NCI-H69 (cell line): ENCODE measurements around the gene SLC35C1.
"Not testable (repeated sequence)": the region's sequence is repeated elsewhere in the genome, so short reads cannot be mapped to it uniquely, and the experiment has no call there.

Experiments
- DNase-seq: peaks from one replicate; lab custom pipeline; 2025; lab: John Stamatoyannopoulos, UW

SLC35C1 gene

GRCh38 chr11:45811109-45811435 lies 6.1 kb downstream of the SLC35C1 start:
- DNase-seq = no peak

DNA sequence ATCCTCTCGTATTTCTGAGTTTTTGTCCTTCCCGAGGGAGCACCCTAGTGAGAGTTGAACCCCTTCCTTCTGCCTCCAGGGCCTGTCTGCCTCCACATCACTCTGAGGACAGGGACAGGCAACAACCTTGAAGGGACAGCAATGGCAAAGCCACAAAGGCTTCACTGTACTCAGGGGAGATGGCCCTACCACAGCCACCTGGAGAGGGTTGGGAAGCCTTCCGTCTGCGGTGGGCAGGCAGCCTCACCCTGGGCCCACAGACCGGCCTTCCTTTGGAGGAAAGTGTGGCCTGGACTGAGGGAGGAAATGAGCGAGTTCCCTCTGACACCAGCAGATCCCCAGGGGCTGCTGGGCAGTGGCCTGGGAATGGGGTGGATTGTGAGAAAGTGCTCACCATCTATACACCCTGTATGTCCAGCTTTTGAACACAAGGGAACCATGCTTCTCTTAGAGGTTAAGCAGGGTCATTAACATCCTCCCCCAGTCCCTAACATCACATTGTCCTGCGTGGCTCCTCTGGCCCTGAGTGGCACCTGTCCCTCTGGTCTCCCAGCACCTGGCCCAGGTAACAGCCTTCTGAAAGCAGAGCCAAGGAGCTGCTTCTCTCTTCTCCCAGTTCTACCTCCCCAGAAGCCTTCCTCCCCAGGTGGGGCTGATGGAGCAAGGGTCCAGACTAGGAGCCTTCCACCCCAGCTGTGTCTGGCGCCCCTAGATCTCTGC lies 6.8 kb downstream of the SLC35C1 start:
- DNase-seq = no peak

GRCh38 chr11:45812581-45813548 lies 7.9 kb downstream of the SLC35C1 start:
- DNase-seq = no peak

DNA sequence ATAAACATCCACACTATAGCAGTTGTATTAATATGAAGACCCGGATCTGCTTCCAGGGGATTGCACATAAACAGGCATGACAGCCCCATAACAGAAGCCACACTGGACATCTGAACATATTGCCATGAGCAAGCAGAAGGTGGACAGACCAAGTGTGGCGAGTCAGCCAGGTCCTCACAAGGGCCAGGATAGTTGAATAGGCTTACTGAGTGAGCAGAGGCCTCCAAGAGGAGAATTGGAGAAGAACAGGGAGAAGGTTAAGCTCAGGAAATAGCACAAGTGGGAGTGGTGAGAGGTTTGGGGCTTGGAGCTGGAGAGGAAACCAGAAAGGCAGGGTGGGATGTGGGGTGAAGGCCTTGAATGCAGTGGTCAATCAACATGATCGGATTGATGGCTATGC lies 10.8 kb downstream of the SLC35C1 start:
- peak; percentile 38 for DNase-seq

- peak; percentile 46 for DNase-seq
Measured at GRCh38 chr11:45816614-45817013, 11.7 kb downstream of the SLC35C1 start.

GRCh38 chr11:45817191-45817590 lies 12.2 kb downstream of the SLC35C1 start:
- DNase-seq = no peak

DNA sequence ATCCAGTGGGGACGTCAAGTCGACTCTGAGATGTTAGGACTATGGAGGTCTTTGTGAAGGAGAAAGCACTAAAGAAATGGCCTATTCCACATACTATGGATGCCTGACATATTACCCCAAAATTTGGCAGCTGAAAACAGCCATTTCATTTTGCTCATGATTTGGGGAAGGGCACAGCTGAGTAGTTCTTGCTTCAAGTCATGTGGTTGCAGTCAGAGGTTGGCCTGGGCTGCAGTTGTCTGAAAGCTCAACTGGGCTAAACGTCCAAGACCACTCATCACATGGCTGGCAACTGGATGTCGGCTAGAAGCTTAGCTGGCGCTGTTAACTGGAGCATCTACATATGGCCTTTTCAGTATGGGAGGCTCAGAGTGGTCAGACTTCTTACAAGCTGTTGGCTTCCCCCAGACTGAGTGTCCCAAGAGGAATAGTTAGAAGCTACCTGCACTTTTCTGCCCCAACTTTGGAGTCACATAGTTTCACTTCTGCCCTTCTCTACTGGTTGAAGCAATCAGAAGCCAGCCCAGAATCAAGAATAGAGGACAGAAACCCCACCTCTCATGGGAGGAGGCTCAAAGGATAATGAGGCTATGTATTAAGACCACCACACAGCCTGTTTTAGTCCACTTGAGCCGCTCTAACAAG lies 14.1 kb downstream of the SLC35C1 start:
- DNase-seq = no peak

- no peak for DNase-seq
Measured at GRCh38 chr11:45820211-45820857, 15.4 kb downstream of the SLC35C1 start.

DNA sequence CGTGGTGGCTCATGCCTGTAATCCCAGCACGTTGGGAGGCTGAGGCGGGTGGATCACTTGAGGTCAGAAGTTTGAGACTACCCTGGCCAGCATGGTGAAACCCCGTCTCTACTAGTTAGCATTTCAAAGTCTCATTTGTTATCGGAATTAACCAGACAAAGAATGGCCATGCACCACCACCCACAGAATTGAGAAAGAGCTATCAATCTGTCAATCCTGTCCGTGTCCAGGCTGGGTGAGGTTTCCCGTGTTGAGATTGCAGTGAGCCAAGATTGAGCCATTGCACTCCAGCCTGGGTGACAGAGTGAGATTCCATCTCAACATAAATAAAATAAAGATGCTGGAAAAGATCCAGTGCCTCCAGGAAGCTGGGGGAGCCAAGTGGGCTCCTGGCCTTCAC lies 21.5 kb downstream of the SLC35C1 start:
- DNase-seq = not testable (repeated sequence)

- no peak for DNase-seq
Measured at GRCh38 chr11:45827123-45827522, 22.2 kb downstream of the SLC35C1 start.

DNA sequence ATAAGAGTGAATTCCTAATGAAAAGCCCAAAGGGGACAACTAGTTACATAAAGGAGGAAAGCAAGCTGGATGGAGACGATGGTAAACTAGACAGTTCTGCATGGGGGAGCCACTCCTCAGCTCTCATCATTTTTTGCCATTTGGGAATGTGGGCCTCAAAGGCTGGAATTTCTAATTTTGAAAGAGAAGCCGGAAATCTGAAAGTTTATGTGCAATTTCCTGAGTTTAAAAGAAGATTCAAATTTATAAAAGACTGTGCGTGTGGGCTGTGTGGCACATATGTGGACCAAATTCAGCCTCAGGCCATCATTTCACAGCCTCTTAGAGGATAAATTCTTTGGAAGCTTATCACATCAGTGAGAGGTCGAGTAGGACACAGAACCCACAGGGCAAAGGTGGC lies 24.0 kb downstream of the SLC35C1 start:
- no peak for DNase-seq

DNA sequence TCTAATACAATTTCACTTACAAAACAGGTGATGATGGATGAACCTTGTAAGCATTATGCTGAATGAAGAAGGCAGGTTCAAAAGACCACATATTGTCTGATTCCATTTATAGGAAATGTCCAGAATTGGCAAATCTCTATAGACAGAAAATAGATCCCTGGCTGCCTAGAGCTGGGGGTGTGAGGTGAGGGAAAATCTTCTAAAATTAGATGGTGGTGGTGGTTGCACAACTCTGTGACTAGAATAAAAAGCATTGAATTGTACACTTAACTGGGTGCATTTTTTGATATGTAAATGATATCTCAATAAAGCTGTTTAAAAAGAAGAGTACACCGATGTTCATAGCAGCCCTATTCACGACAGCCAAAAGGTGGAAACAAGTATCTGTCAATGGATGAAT lies 25.6 kb downstream of the SLC35C1 start:
- DNase-seq = no peak

DNA sequence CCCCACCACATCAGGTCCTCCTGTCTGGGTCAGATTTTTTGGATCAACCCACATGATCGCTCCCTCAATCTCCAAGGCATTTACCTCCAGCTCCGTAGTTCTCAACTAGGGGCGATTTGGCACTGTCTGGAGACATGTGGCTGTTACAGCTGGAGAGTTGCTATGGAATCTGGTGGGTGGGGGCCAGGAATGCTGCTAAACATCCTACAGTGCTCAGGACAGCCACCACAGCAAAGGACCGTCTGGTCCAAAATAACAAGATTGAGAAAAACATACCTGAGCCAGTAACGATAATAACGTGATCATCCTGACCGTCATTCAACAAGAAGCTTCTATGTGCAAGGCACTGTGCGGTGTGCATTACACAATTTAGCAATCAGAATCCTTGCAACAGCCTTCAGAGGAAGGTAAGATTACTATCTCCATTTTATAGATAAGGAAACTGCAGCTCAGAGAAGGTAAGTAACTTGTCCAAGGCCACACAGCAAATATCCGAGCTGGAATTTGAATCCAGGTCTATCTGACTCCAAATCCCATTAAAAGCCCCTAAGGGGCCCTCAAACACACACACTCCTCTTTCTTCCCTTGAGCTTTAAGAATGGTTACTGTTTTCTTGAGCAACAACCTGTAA lies 28.0 kb downstream of the SLC35C1 start:
- no peak for DNase-seq

DNA sequence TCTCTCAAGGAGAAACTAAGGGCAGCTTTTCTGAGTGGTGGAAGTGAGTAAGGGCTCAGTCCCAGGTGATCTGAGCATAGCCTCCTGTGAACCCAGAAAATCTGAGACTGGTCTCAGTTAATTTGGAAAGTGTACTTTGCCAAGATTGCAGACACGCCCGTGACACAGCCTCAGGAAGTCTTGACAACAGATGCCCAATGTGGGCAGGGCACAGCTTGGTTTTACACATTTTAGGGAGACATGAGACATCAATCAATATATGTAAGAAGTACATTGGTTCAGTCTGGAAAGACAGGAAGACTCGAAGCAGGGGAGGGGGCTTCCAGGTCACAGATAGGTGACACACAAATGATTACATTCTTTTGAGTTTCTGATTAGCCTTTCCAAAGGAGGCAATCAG lies 28.8 kb downstream of the SLC35C1 start:
- no peak for DNase-seq

GRCh38 chr11:45834298-45834756 lies 29.4 kb downstream of the SLC35C1 start:
- DNase-seq = no peak

- no peak for DNase-seq
Measured at GRCh38 chr11:45839204-45839603, 34.3 kb downstream of the SLC35C1 start.

DNA sequence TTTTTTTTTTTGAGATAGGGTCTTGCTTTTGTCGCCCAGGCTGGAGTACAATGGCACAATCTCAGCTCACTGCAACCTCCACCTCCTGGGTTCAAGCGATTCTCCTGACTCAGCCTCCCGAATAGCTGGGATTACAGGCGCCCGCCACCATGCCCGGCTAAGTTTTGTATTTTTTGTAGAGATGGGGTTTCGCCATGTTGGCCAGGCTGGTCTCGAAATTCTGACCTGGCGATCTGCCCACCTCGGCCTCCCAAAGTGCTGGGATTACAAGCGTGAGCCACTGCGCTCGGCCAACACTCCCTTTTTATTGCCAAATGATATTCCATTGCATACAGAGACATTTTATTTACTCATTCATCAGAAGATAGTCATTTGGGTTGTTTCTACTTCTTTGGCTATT lies 35.3 kb downstream of the SLC35C1 start:
- DNase-seq = not testable (repeated sequence)

DNA sequence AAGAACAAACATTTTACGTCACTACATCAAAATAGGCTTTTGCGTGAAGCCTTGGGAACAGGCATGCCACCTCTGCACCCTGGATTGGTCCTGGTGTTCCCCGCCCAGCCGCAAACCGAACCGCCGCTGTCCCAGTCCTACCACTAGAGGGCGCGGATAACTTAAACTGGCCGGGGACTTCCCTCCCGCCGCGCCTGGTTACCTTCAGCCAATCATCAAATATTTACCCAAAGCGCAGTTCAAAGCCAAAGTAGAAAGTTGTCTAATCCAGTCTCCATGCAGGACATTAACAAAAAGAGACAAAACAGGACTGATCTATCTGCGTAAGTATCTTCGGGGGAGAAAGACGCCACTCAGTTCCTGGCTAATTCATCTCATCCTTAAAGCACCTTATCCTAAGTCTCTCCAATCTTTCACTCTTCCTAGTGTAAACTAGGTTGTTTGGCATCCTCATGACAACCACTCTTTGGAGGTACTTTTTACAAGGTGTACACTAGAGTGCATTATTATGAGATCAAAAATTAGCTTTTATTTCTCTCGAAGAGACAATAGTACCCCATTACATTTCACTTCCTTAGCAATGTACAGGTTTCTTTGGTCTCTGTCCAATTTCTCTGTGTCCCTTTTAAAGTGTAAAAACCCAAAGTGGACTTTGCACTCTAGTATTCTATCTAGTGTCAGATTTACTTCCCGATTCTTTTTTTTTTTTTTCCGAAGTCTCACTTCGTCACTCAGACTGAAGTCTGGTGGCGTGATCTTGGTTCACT lies 38.4 kb downstream of the SLC35C1 start:
- DNase-seq = peak; percentile 93

GRCh38 chr11:45844822-45845578 lies 40.1 kb downstream of the SLC35C1 start:
- DNase-seq = no peak

- no peak for DNase-seq
Measured at GRCh38 chr11:45846174-45846675, 41.3 kb downstream of the SLC35C1 start.
